ENCODE results near the gene VEGFC.

GRCh38 chr4:176753049-176753448, 39.7 kb downstream of the VEGFC start:
- no peak for TF ChIP-seq POLR2A (IDR thresholded peaks at IDR 0.05; ENCODE audit: extremely low read depth, insufficient read length)
- TF ChIP-seq CTCF (IDR thresholded peaks at IDR 0.05; ENCODE audit: low read depth, low read length), result no peak
- TF ChIP-seq MYC (IDR thresholded peaks at IDR 0.05; ENCODE audit: low read depth, low read length), result no peak

Data from NB4 (cell line).